Spinal cord (tissue), 10 donors: ENCODE results near the gene TNN. TPM values are rescaled to one million over a fixed set of nuclear protein-coding genes. Genes with fewer than 3 reads are reported as not detected.
A peak's percentile ranks its signal among the peaks of the same experiment; 100 is the strongest.

Experiments used
- DNase-seq, 6 donors: peaks; one replicate each; pipeline versions ENCODE4 v3.0.0 to v3.0.0-alpha.2; 2013 to 2015; ENCODE audit warnings: low spot score in 6 of 6, low read depth in 4 of 6
- H3K27ac ChIP-seq: one replicate; pipeline ENCODE4 v1.5.1; 2013; ENCODE audit warnings: low read depth, low read length, control low read depth
- H3K27me3 ChIP-seq: one replicate; pipeline ENCODE4 v1.6.1; 2013; ENCODE audit warnings: low read length; ENCODE audit not compliant: control insufficient read depth, insufficient read depth
- H3K36me3 ChIP-seq: one replicate; pipeline ENCODE4 v1.6.1; 2013; ENCODE audit warnings: low read length; ENCODE audit not compliant: control insufficient read depth, insufficient read depth
- H3K4me1 ChIP-seq: one replicate; pipeline ENCODE4 v1.6.1; 2013; ENCODE audit warnings: low read length; ENCODE audit not compliant: control insufficient read depth, insufficient read depth
- H3K4me3 ChIP-seq: one replicate; pipeline ENCODE4 v1.5.1; 2013; ENCODE audit warnings: low read depth, low read length, control low read depth
- H3K9me3 ChIP-seq: one replicate; pipeline ENCODE4 v1.6.1; 2013; ENCODE audit warnings: low read length; ENCODE audit not compliant: control insufficient read depth, insufficient read depth
- WGBS: methylation state at CpG from one replicate; pipeline ENCODE4 v1.1.5; 2013; ENCODE audit warnings: missing lambda C conversion rate; ENCODE audit not compliant: insufficient coverage; 5-methylcytosine and 5-hydroxymethylcytosine counted together
- polyA plus RNA-seq, 2 donors: library from polyadenylated mRNA; unstranded; fragments of 120-200 nt; gene quantifications; one replicate each; pipeline ENCODE4 v1.2.1, GENCODE V29; 2013; ENCODE audit not compliant: insufficient read length in 2 of 2
- total RNA-seq, 2 donors: library from RNA; depleted of rRNA in 1 of 2; stranded (reverse); fragments of 120-200 nt in 1 of 2; fragments of >200 nt in 1 of 2; gene quantifications; one replicate each; pipeline versions ENCODE4 v1.2.3 to v1.2.4, GENCODE V29; 2013 to 2014
- donor health status: healthy.

The TNN gene
- total and polyA plus RNA-seq, 4 donors: 1.6 to 16.4 (median 8.4) TPM

GRCh38 chr1:175178456-175178855, 110.8 kb downstream of the TNN start:
- H3K4me3 ChIP-seq: no peak overlapping the region
- no peak overlapping the region for H3K27ac ChIP-seq
- no peak for DNase-seq
- H3K27me3 ChIP-seq: no peaks in the 10 kb centered on the region
- no peaks in the 10 kb centered on the region for H3K9me3 ChIP-seq
- H3K4me1 ChIP-seq: no peaks in the 10 kb centered on the region
- H3K36me3 ChIP-seq: no peaks in the 10 kb centered on the region
- 100% methylated on average over 2 of the region's 3 CpGs for WGBS

- DNase-seq: no peak
- WGBS: 86% methylated on average over 1 of the region's 2 CpGs
- no peaks in the 10 kb centered on the region for H3K4me1 ChIP-seq
- H3K27ac ChIP-seq: no peak overlapping the region
- H3K36me3 ChIP-seq: no peaks in the 10 kb centered on the region
- H3K4me3 ChIP-seq: no peak overlapping the region
- no peaks in the 10 kb centered on the region for H3K9me3 ChIP-seq
- H3K27me3 ChIP-seq: no peaks in the 10 kb centered on the region
These were observed 112.4 kb downstream of the TNN start for GRCh38 chr1:175179837-175180590.

- Histone ChIP-seq H3K27me3 (peaks cover 2% of the 10 kb centered on the region), H3K9me3 (no peaks in the 10 kb centered on the region), H3K4me1 (no peaks in the 10 kb centered on the region), H3K36me3 (no peaks in the 10 kb centered on the region), H3K27ac (no peak overlapping the region), H3K4me3 (no peak overlapping the region)
- no peak for DNase-seq
- 88% methylated on average over 3 of the region's 4 CpGs for WGBS
These were observed 114.6 kb downstream of the TNN start for GRCh38 chr1:175182201-175182746.

GRCh38 chr1:175183586-175183985, 116.0 kb downstream of the TNN start:
- H3K4me3 ChIP-seq: no peak overlapping the region
- no peaks in the 10 kb centered on the region for H3K4me1 ChIP-seq
- H3K27ac ChIP-seq: no peak overlapping the region
- H3K36me3 ChIP-seq: no peaks in the 10 kb centered on the region
- H3K9me3 ChIP-seq: no peaks in the 10 kb centered on the region
- no peak for DNase-seq
- WGBS: 99% methylated on average over 5 of the region's 5 CpGs
- peaks cover 2% of the 10 kb centered on the region for H3K27me3 ChIP-seq

GRCh38 chr1:175185903-175186302, 118.3 kb downstream of the TNN start:
- no CpG with 5 or more reads among the region's 1 CpG for WGBS
- Histone ChIP-seq H3K27me3 (peaks cover 11% of the 10 kb centered on the region), H3K9me3 (no peaks in the 10 kb centered on the region), H3K4me3 (no peak overlapping the region), H3K27ac (no peak overlapping the region), H3K4me1 (no peaks in the 10 kb centered on the region), H3K36me3 (no peaks in the 10 kb centered on the region)
- DNase-seq: no peak

GRCh38 chr1:175186433-175187160, 119.0 kb downstream of the TNN start:
- peaks cover 18% of the 10 kb centered on the region for H3K27me3 ChIP-seq
- H3K4me3 ChIP-seq: no peak overlapping the region
- H3K36me3 ChIP-seq: no peaks in the 10 kb centered on the region
- DNase-seq: no peak
- WGBS: 100% methylated on average over 1 of the region's 2 CpGs
- H3K27ac ChIP-seq: no peak overlapping the region
- H3K4me1 ChIP-seq: no peaks in the 10 kb centered on the region
- no peaks in the 10 kb centered on the region for H3K9me3 ChIP-seq

GRCh38 chr1:175188936-175189335, 121.3 kb downstream of the TNN start:
- H3K27me3 ChIP-seq: peaks cover 27% of the 10 kb centered on the region
- no peaks in the 10 kb centered on the region for H3K36me3 ChIP-seq
- H3K4me1 ChIP-seq: peaks cover 12% of the 10 kb centered on the region
- no peak overlapping the region for H3K27ac ChIP-seq
- H3K4me3 ChIP-seq: no peak overlapping the region
- H3K9me3 ChIP-seq: no peaks in the 10 kb centered on the region
- DNase-seq: no peak
- no CpG with 5 or more reads among the region's 2 CpGs for WGBS

GRCh38 chr1:175191659-175192058, 124.0 kb downstream of the TNN start:
- Histone ChIP-seq H3K27me3 (peaks cover 25% of the 10 kb centered on the region), H3K27ac (no peak overlapping the region), H3K4me3 (peak overlapping the region; percentile 31), H3K9me3 (no peaks in the 10 kb centered on the region), H3K4me1 (peaks cover 12% of the 10 kb centered on the region), H3K36me3 (no peaks in the 10 kb centered on the region)
- WGBS: no CpG with 5 or more reads among the region's 7 CpGs
- DNase-seq: no peak

GRCh38 chr1:175192111-175192629, 124.5 kb downstream of the TNN start:
- Histone ChIP-seq H3K4me1 (peaks cover 12% of the 10 kb centered on the region), H3K27ac (no peak overlapping the region), H3K27me3 (peaks cover 25% of the 10 kb centered on the region), H3K9me3 (no peaks in the 10 kb centered on the region), H3K36me3 (no peaks in the 10 kb centered on the region), H3K4me3 (peak overlapping the region; percentile 31)
- DNase-seq: peak in 2 of 6 donors; percentile 28 to 58
- 9% methylated on average over 15 of the region's 17 CpGs for WGBS
